GM12878 (cell line): ENCODE results near the gene B3GNT8. TPM values are rescaled to one million over a fixed set of nuclear protein-coding genes. Genes with fewer than 3 reads are reported as not detected.

Source experiments
- ATAC-seq: fragments of 200-7000 bp; cut with Tn5 transposase; 3 replicates; pipeline ENCODE4 v1.9.1; 2020; ENCODE audit warnings: mild to moderate bottlenecking, moderate library complexity
- BruUV-seq: library from RNA; stranded (reverse); fragments of 400-500 nt; replicated peaks from 2 replicates; lab custom pipeline; 2021; lab: Mats Ljungman, UMichigan
- CTCF ChIA-PET: fragments of 300-600 bp; sonication (Branson Sonifier 250); formaldehyde crosslinking; extraction: SDS; loops from one replicate; lab custom pipeline; 2021; ENCODE audit warnings: inconsistent platforms; lab: Yijun Ruan, JAX
- POLR2A ChIA-PET: fragments of 350-600 bp; formaldehyde crosslinking; extraction: SDS; loops from one replicate; lab custom pipeline; 2021; ENCODE audit warnings: inconsistent platforms; lab: Charles Lee
- RAD21 ChIA-PET: fragments of 300-600 bp; sonication (Branson Sonifier 250); formaldehyde crosslinking; loops from one replicate; lab custom pipeline; 2023; ENCODE audit warnings: antibody characterized with exemption; ENCODE audit not compliant: unreplicated experiment; lab: Charles Lee
- SMC1A ChIA-PET: fragments of 300-600 bp; sonication (Branson Sonifier 250); formaldehyde crosslinking; loops from one replicate; lab custom pipeline; 2023; ENCODE audit not compliant: unreplicated experiment, uncharacterized antibody; lab: Charles Lee
- DNase-seq: peaks from one replicate; pipeline ENCODE4 v3.0.0-alpha.2; 2011; ENCODE audit warnings: low read depth, low spot score
- FAIRE-seq: peaks from 3 replicates; lab custom pipeline; 2011; peaks lifted over from hg19 to GRCh38; lab: Jason Lieb, UNC
- H2AFZ ChIP-seq: 2 replicates; pipeline ENCODE4 v1.6.0; 2011; ENCODE audit warnings: low read depth, low read length, control low read depth; ENCODE audit not compliant: control insufficient read depth
- H3K27ac ChIP-seq: 2 replicates; pipeline ENCODE4 v1.5.1; 2011; ENCODE audit warnings: control low read depth; ENCODE audit not compliant: control insufficient read depth, insufficient read depth
- H3K27me3 ChIP-seq, 2 experiments: replicated peaks in 1 of 2; 2 replicates each; pipeline versions ENCODE4 v1.6.0 to v1.6.1; 2011; ENCODE audit warnings: low read length in 1 of 2; ENCODE audit not compliant: control insufficient read depth in 2 of 2, insufficient read depth in 2 of 2
- H3K36me3 ChIP-seq, 2 experiments: 2 replicates each; pipeline ENCODE4 v1.5.1; 2011; ENCODE audit warnings: low read length in 1 of 2; ENCODE audit not compliant: control insufficient read depth in 2 of 2, insufficient read depth in 2 of 2
- H3K4me1 ChIP-seq: 2 replicates; pipeline ENCODE4 v1.6.1; 2011; ENCODE audit warnings: mild to moderate bottlenecking, low read length, moderate library complexity, mixed read lengths; ENCODE audit not compliant: control insufficient read depth, insufficient read depth
- H3K4me2 ChIP-seq: 2 replicates; pipeline ENCODE4 v1.6.0; 2011; ENCODE audit warnings: control low read depth; ENCODE audit not compliant: control insufficient read depth, insufficient read depth
- H3K4me3 ChIP-seq: fragments of 200-600 bp; sonication (generic); 2 replicates; pipeline ENCODE4 v1.5.1; 2016
- H3K79me2 ChIP-seq: 2 replicates; pipeline ENCODE4 v1.6.0; 2011; ENCODE audit warnings: low read length; ENCODE audit not compliant: control insufficient read depth, insufficient read depth
- H3K9ac ChIP-seq: 2 replicates; pipeline ENCODE4 v1.8.0; 2011; ENCODE audit warnings: low read length, control low read depth, mixed read lengths; ENCODE audit not compliant: control insufficient read depth, insufficient read depth
- H3K9me3 ChIP-seq: replicated peaks from 3 replicates; pipeline ENCODE4 v1.5.1; 2011; ENCODE audit warnings: mild to moderate bottlenecking, low read length; ENCODE audit not compliant: control insufficient read depth, insufficient read depth
- H4K20me1 ChIP-seq: 2 replicates; pipeline ENCODE4 v1.6.0; 2011; ENCODE audit not compliant: control insufficient read depth, insufficient read depth
- ASH2L ChIP-seq: fragments of 300-600, 200-600 bp; sonication (generic); IDR thresholded peaks from 2 replicates; pipeline ENCODE4 v1.6.1; 2017; ENCODE audit warnings: low read depth, mild to moderate bottlenecking, borderline replicate concordance
- BACH1 ChIP-seq: fragments of 450-650 bp; IDR thresholded peaks from 2 replicates; pipeline ENCODE4 v1.6.1; 2017; ENCODE audit warnings: mild to moderate bottlenecking, borderline replicate concordance
- BMI1 ChIP-seq: fragments of 450-650 bp; IDR thresholded peaks from 2 replicates; pipeline ENCODE4 v1.6.1; 2016; ENCODE audit warnings: mild to moderate bottlenecking, moderate library complexity, borderline replicate concordance
- FOS ChIP-seq: IDR thresholded peaks from 3 replicates; pipeline ENCODE4 v1.6.1; 2011; ENCODE audit warnings: borderline replicate concordance; ENCODE audit not compliant: insufficient read length; ENCODE audit errors: extremely low read depth
- FOXK2 ChIP-seq: fragments of 450-650 bp; IDR thresholded peaks from 2 replicates; pipeline ENCODE4 v1.6.1; 2017; ENCODE audit warnings: mild to moderate bottlenecking, moderate library complexity
- HDGF ChIP-seq: fragments of 450-650 bp; IDR thresholded peaks from 2 replicates; pipeline ENCODE4 v1.6.1; 2016; ENCODE audit warnings: antibody characterized with exemption
- IKZF1 ChIP-seq: fragments of 450-650 bp; conservative IDR thresholded peaks from 2 replicates; pipeline ENCODE4 v1.6.1; 2017; ENCODE audit warnings: antibody characterized with exemption, mild to moderate bottlenecking
- MTA3 ChIP-seq: IDR thresholded peaks from 2 replicates; pipeline ENCODE4 v1.6.1; 2012; ENCODE audit warnings: low read length, inconsistent platforms, borderline replicate concordance
- MXI1 ChIP-seq: fragments of 150-350 bp; IDR thresholded peaks from 2 replicates; pipeline ENCODE4 v1.6.1; 2011; ENCODE audit warnings: low read depth, mild to moderate bottlenecking, inconsistent platforms, low read length, improper control_type of control experiment
- RBBP5 ChIP-seq: fragments of 200-600 bp; sonication (generic); conservative IDR thresholded peaks from 2 replicates; pipeline ENCODE4 v1.6.1; 2016
- SIX5 ChIP-seq: IDR thresholded peaks from 2 replicates; pipeline ENCODE4 v1.6.1; 2011; ENCODE audit warnings: mild to moderate bottlenecking, low read depth, low read length, moderate library complexity; ENCODE audit not compliant: severe bottlenecking
- SUPT20H ChIP-seq: IDR thresholded peaks from 2 replicates; pipeline ENCODE4 v1.6.1; 2011; ENCODE audit warnings: low read depth, mild to moderate bottlenecking, low read length, moderate library complexity, borderline replicate concordance; ENCODE audit not compliant: control insufficient read depth
- ZSCAN29 ChIP-seq: fragments of 450-650 bp; IDR thresholded peaks from 2 replicates; pipeline ENCODE4 v1.6.1; 2017; ENCODE audit warnings: mild to moderate bottlenecking, moderate library complexity
- WGBS: methylation state at CpG from one replicate; pipeline ENCODE4 v1.1.6; 2016; ENCODE audit warnings: low lambda C conversion rate; ENCODE audit not compliant: insufficient replicate concordance, insufficient coverage; ENCODE audit errors: missing lambda C conversion rate; 5-methylcytosine and 5-hydroxymethylcytosine counted together
- in situ Hi-C: fragments of 300-500 bp; cut with MboI; formaldehyde crosslinking; loops from 9 replicates; pipeline ENCODE4 v1.14.3; 2018; ENCODE audit warnings: mixed read lengths
- intact Hi-C: fragments of 100-400 bp; cut with micrococcal nuclease; formaldehyde crosslinking; loops from one replicate; pipeline ENCODE4 v1.14.2; 2022; ENCODE audit not compliant: unreplicated experiment
- polyA plus RNA-seq, 11 experiments: library from polyadenylated mRNA; depleted of rRNA in 4 of 11; unstranded in 6 of 11; stranded (reverse) in 5 of 11; fragments of >200 nt; fragmentation: Nextera tagmentation in 4 of 11; fragmentation: Illumina TruSeq in 1 of 11; extraction: Ambion mirVana in 4 of 11; extraction: Trizol in 1 of 11; gene quantifications; 1 replicate in 1 of 11; 2 replicates in 10 of 11; pipeline versions ENCODE4 v1.2.1 to v1.2.3, GENCODE V29; 2011 to 2016; ENCODE audit warnings: inconsistent platforms in 2 of 11, missing spikeins in 2 of 11, low read depth in 1 of 11
- total RNA-seq, 4 experiments: library from RNA; depleted of rRNA in 3 of 4; stranded (reverse); fragments of >200 nt in 3 of 4; fragmentation: Illumina TruSeq in 1 of 4; extraction: Trizol in 1 of 4; gene quantifications; 2 replicates each; pipeline versions ENCODE4 v1.2.1 to v1.2.3, GENCODE V29; 2013 to 2021
- TF ChIP-seq, protein P1 (sequence below): IDR thresholded peaks from 2 replicates; pipeline ENCODE4 v1.6.1; 2011; ENCODE audit warnings: borderline replicate concordance, low read depth, mild to moderate bottlenecking, moderate library complexity, mixed read lengths, low read length; ENCODE audit not compliant: insufficient read depth; ENCODE audit errors: extremely low read length
- TF ChIP-seq, protein P2 (sequence below): IDR thresholded peaks from 2 replicates; pipeline ENCODE4 v1.6.1; 2012; ENCODE audit warnings: low read depth, low read length, improper control_type of control experiment

Gene B3GNT8
- total and polyA plus RNA-seq, 10 of the 15 experiments (the other 5 are each of a cell fraction or from before 2014, with no cell fraction given), result 0.06 to 1.2 (median 0.31) TPM; not detected in 4

DNA sequence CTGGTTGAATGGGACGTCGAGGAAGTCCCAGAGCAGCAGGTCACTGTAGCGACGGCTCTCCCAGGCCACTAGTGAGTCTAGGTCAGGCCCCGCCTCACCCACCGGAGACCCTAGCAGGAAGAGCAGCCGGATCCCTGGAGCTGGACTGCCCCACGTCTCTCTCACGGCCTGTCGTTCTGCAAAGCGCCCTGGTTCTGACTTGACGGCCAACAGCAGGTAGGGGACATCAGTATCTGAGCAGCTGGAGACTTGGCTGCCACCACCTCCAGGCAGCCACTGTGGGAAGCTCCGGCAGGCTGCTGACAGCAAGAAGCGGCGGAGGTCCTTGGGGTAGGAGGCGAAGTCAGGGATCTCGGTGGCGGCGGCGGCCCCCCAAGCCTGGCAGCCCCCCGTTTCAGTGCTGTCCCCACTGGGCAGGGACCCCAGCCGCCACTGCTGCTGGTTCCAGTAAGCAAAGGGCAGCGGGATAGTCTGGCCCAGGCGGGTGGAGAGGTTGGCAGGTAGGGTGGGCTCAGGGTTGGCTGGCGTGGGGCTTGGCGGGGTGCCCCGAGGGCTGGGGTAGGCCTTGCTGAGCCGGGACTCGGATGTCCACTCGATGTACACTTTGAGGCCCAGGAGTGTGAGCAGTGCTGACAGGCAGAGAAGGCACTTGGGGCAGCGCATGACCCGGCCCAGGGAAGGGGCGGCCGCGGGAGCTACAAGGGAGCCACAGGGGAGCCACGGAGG is 895 bp downstream of the B3GNT8 start:
- ChIA-PET CTCF (interaction anchor here (1.0 kb wide), 1 partner anchor 22 kb away, joined by 3 read pairs; no protein-coding TSS in a partner anchor), SMC1A (no interaction called here), POLR2A (no interaction called here)
- Histone ChIP-seq H2AFZ (no peak overlapping the region), H4K20me1 (no peaks in the 10 kb centered on the region; the same call in 1 of the 2 replicates), H3K27ac (no peak overlapping the region), H3K9me3 (no peaks in the 10 kb centered on the region), H3K4me3 (no peak overlapping the region), H3K27me3 (no peaks in the 10 kb centered on the region), H3K9ac (no peak overlapping the region)
- BruUV-seq, result no TSS peak
- in situ Hi-C loops (no loop called here), intact Hi-C loops (no loop called here)
- FAIRE-seq (no peak), ATAC-seq (no peak)
- 97% methylated on average over 35 of the region's 36 CpGs for WGBS
- TF ChIP-seq ZSCAN29, result no peak
- no peak for TF ChIP-seq BMI1
- TF ChIP-seq RBBP5, result no peak
- no peak for TF ChIP-seq FOS
- no peak for TF ChIP-seq SUPT20H
- no peak for TF ChIP-seq FOXK2
- no peak for TF ChIP-seq SIX5
- no peak for TF ChIP-seq BACH1
- TF ChIP-seq, protein P1, sequence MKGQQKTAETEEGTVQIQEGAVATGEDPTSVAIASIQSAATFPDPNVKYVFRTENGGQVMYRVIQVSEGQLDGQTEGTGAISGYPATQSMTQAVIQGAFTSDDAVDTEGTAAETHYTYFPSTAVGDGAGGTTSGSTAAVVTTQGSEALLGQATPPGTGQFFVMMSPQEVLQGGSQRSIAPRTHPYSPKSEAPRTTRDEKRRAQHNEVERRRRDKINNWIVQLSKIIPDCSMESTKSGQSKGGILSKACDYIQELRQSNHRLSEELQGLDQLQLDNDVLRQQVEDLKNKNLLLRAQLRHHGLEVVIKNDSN, result no peak
- TF ChIP-seq IKZF1, result no peak
- TF ChIP-seq ASH2L, result no peak
- TF ChIP-seq MXI1, result no peak
- TF ChIP-seq, protein P2, sequence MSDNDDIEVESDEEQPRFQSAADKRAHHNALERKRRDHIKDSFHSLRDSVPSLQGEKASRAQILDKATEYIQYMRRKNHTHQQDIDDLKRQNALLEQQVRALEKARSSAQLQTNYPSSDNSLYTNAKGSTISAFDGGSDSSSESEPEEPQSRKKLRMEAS, result no peak
- no peak for TF ChIP-seq MTA3
- TF ChIP-seq HDGF, result no peak
- TF ChIP-seq, all 136 proteins: peak for 0
- peaks cover 4 to 13% of the 10 kb centered on the region in 2 experiments for H3K36me3 ChIP-seq
- H3K4me2 ChIP-seq, result peak overlapping the region; percentile 31; the same call in 1 of the 2 replicates
- no peak for DNase-seq
- RAD21 ChIA-PET, result no interaction called here
- H3K4me1 ChIP-seq, result peaks cover 9% of the 10 kb centered on the region
- H3K79me2 ChIP-seq, result no peaks in the 10 kb centered on the region; the same call in 1 of the 2 replicates
